Measurements from ENCODE around the gene ZNF483.
"Not testable (repeated sequence)": the region's sequence is repeated elsewhere in the genome, so short reads cannot be mapped to it uniquely, and the experiment has no call there.

The ZNF483 gene

GRCh38 chr9:111548623-111549022 lies 23.6 kb downstream of the ZNF483 start:
- no peaks in the 10 kb centered on the region for H3K27me3 ChIP-seq (ENCODE audit: insufficient read depth, low read length, poor library complexity)
- no peaks in the 10 kb centered on the region for H3K9me3 ChIP-seq (ENCODE audit: insufficient read depth, low read length, severe bottlenecking)
- no peak overlapping the region for H3K27ac ChIP-seq (ENCODE audit: low read length)

GRCh38 chr9:111555425-111555824 lies 30.4 kb downstream of the ZNF483 start:
- not testable (repeated sequence) for H3K9ac ChIP-seq (ENCODE audit: low read depth, low read length); H3K9me3 ChIP-seq (ENCODE audit: insufficient read depth, low read length, severe bottlenecking); H3K4me2 ChIP-seq (ENCODE audit: insufficient read depth, low read length); H3K4me1 ChIP-seq (ENCODE audit: insufficient read depth, low read length); H3K36me3 ChIP-seq (ENCODE audit: insufficient read depth, low read length); H2AFZ ChIP-seq (ENCODE audit: low read depth, low read length); ATAC-seq (ENCODE audit: insufficient read depth, low read depth); H4K20me1 ChIP-seq (ENCODE audit: insufficient read depth, low read length); H3K79me2 ChIP-seq (ENCODE audit: insufficient read depth, low read length); DNase-seq; H3K4me3 ChIP-seq (ENCODE audit: low read depth in 1 of 2, low read length in 2 of 2); H3K27me3 ChIP-seq (ENCODE audit: insufficient read depth, low read length, poor library complexity); H3K27ac ChIP-seq (ENCODE audit: low read length)

More at GRCh38 chr9:111548623-111549022, 23.6 kb downstream of the ZNF483 start:
- ATAC-seq (ENCODE audit: insufficient read depth, low read depth) (no peak), DNase-seq (no peak)
- Histone ChIP-seq H3K9ac (ENCODE audit: low read depth, low read length) (no peak overlapping the region), H3K79me2 (ENCODE audit: insufficient read depth, low read length) (no peaks in the 10 kb centered on the region), H2AFZ (ENCODE audit: low read depth, low read length) (no peak overlapping the region), H3K4me3 (ENCODE audit: low read depth in 1 of 2, low read length in 2 of 2) (no peak overlapping the region), H3K36me3 (ENCODE audit: insufficient read depth, low read length) (no peaks in the 10 kb centered on the region), H3K4me2 (ENCODE audit: insufficient read depth, low read length) (no peak overlapping the region), H3K4me1 (ENCODE audit: insufficient read depth, low read length) (no peaks in the 10 kb centered on the region), H4K20me1 (ENCODE audit: insufficient read depth, low read length) (no peaks in the 10 kb centered on the region)
- TF ChIP-seq EZH2 (IDR thresholded peaks at IDR 0.05; ENCODE audit: borderline replicate concordance, low read depth, low read length, severe bottlenecking) (no peak), CTCF (IDR thresholded peaks at IDR 0.05; ENCODE audit: borderline replicate concordance, extremely low read depth, low read length, poor library complexity, severe bottlenecking) (no peak)

- DNase-seq (no peak), ATAC-seq (ENCODE audit: insufficient read depth, low read depth) (no peak)
- no peaks in the 10 kb centered on the region for H3K79me2 ChIP-seq (ENCODE audit: insufficient read depth, low read length)
- no peak overlapping the region for H2AFZ ChIP-seq (ENCODE audit: low read depth, low read length)
- no peaks in the 10 kb centered on the region for H3K4me1 ChIP-seq (ENCODE audit: insufficient read depth, low read length)
- no peaks in the 10 kb centered on the region for H3K27me3 ChIP-seq (ENCODE audit: insufficient read depth, low read length, poor library complexity)
- TF ChIP-seq CTCF (IDR thresholded peaks at IDR 0.05; ENCODE audit: borderline replicate concordance, extremely low read depth, low read length, poor library complexity, severe bottlenecking) = no peak
- TF ChIP-seq EZH2 (IDR thresholded peaks at IDR 0.05; ENCODE audit: borderline replicate concordance, low read depth, low read length, severe bottlenecking) = no peak
- H3K36me3 ChIP-seq (ENCODE audit: insufficient read depth, low read length) = no peaks in the 10 kb centered on the region
- H3K27ac ChIP-seq (ENCODE audit: low read length) = no peak overlapping the region
- no peak overlapping the region for H3K4me3 ChIP-seq (ENCODE audit: low read depth in 1 of 2, low read length in 2 of 2)
- H3K9me3 ChIP-seq (ENCODE audit: insufficient read depth, low read length, severe bottlenecking) = no peaks in the 10 kb centered on the region
- no peak overlapping the region for H3K9ac ChIP-seq (ENCODE audit: low read depth, low read length)
- no peaks in the 10 kb centered on the region for H4K20me1 ChIP-seq (ENCODE audit: insufficient read depth, low read length)
- H3K4me2 ChIP-seq (ENCODE audit: insufficient read depth, low read length) = no peak overlapping the region
Observed at GRCh38 chr9:111559000-111559610, 34.1 kb downstream of the ZNF483 start.

- Histone ChIP-seq H3K36me3 (ENCODE audit: insufficient read depth, low read length) (no peaks in the 10 kb centered on the region), H3K9me3 (ENCODE audit: insufficient read depth, low read length, severe bottlenecking) (no peaks in the 10 kb centered on the region), H3K4me3 (ENCODE audit: low read depth in 1 of 2, low read length in 2 of 2) (no peak overlapping the region), H3K4me1 (ENCODE audit: insufficient read depth, low read length) (no peaks in the 10 kb centered on the region), H3K27me3 (ENCODE audit: insufficient read depth, low read length, poor library complexity) (no peaks in the 10 kb centered on the region), H3K4me2 (ENCODE audit: insufficient read depth, low read length) (no peak overlapping the region), H3K27ac (ENCODE audit: low read length) (no peak overlapping the region), H4K20me1 (ENCODE audit: insufficient read depth, low read length) (no peaks in the 10 kb centered on the region), H2AFZ (ENCODE audit: low read depth, low read length) (no peak overlapping the region), H3K9ac (ENCODE audit: low read depth, low read length) (no peak overlapping the region), H3K79me2 (ENCODE audit: insufficient read depth, low read length) (no peaks in the 10 kb centered on the region)
- ATAC-seq (ENCODE audit: insufficient read depth, low read depth) = no peak
- TF ChIP-seq EZH2 (IDR thresholded peaks at IDR 0.05; ENCODE audit: borderline replicate concordance, low read depth, low read length, severe bottlenecking) = no peak
- TF ChIP-seq CTCF (IDR thresholded peaks at IDR 0.05; ENCODE audit: borderline replicate concordance, extremely low read depth, low read length, poor library complexity, severe bottlenecking) = no peak
- no peak for DNase-seq
Observed at GRCh38 chr9:111561165-111561719, 36.3 kb downstream of the ZNF483 start.

All from DND-41 (cell line).